Dendritic cell treated with granulocyte-macrophage colony-stimulating factor and Interleukin-4, amounts not matched to agents 40 ng/mL and 50 ng/mL, for 4 days (primary cell): ENCODE measurements around the gene KCNC1.

Experiments used
- H3K27ac Mint-ChIP-seq: one replicate; pipeline ENCODE4 v1.8.0; 2022; ENCODE audit warnings: mild to moderate bottlenecking, mixed read lengths
- H3K27me3 Mint-ChIP-seq: one replicate; pipeline ENCODE4 v1.8.0; 2022; ENCODE audit warnings: mild to moderate bottlenecking, mixed read lengths
- H3K36me3 Mint-ChIP-seq: one replicate; pipeline ENCODE4 v1.8.0; 2022; ENCODE audit warnings: low read depth, mixed read lengths
- H3K4me1 Mint-ChIP-seq: one replicate; pipeline ENCODE4 v1.8.0; 2022; ENCODE audit warnings: low read depth, mixed read lengths
- H3K4me3 Mint-ChIP-seq: one replicate; pipeline ENCODE4 v1.8.0; 2022; ENCODE audit warnings: mild to moderate bottlenecking, moderate library complexity, mixed read lengths
- H3K9me3 Mint-ChIP-seq: one replicate; pipeline ENCODE4 v1.8.0; 2022; ENCODE audit warnings: mixed read lengths
- intact Hi-C: fragments of 100-400 bp; cut with micrococcal nuclease; formaldehyde crosslinking; loops from one replicate; pipeline ENCODE4 v1.15.0; 2022

The KCNC1 gene

GRCh38 chr11:17764446-17765218, 30.1 kb downstream of the KCNC1 start:
- Mint-ChIP-seq H3K27ac (no peak overlapping the region), H3K4me1 (no peaks in the 10 kb centered on the region), H3K4me3 (no peak overlapping the region), H3K9me3 (no peaks in the 10 kb centered on the region), H3K27me3 (no peaks in the 10 kb centered on the region), H3K36me3 (no peaks in the 10 kb centered on the region)
- intact Hi-C loops: no loop called here

- H3K9me3 Mint-ChIP-seq: no peaks in the 10 kb centered on the region
- H3K27ac Mint-ChIP-seq: no peak overlapping the region
- no peaks in the 10 kb centered on the region for H3K36me3 Mint-ChIP-seq
- H3K27me3 Mint-ChIP-seq: no peaks in the 10 kb centered on the region
- no peaks in the 10 kb centered on the region for H3K4me1 Mint-ChIP-seq
- intact Hi-C loops: no loop called here
- no peak overlapping the region for H3K4me3 Mint-ChIP-seq
Observed at GRCh38 chr11:17765356-17766072, 30.9 kb downstream of the KCNC1 start.

GRCh38 chr11:17766073-17766359, 31.4 kb downstream of the KCNC1 start:
- Mint-ChIP-seq H3K4me1 (no peaks in the 10 kb centered on the region), H3K36me3 (no peaks in the 10 kb centered on the region), H3K27ac (no peak overlapping the region), H3K9me3 (no peaks in the 10 kb centered on the region), H3K4me3 (no peak overlapping the region), H3K27me3 (no peaks in the 10 kb centered on the region)
- intact Hi-C loops: no loop called here

- Mint-ChIP-seq H3K36me3 (no peaks in the 10 kb centered on the region), H3K4me3 (no peak overlapping the region), H3K27ac (no peak overlapping the region), H3K27me3 (no peaks in the 10 kb centered on the region), H3K4me1 (no peaks in the 10 kb centered on the region), H3K9me3 (no peaks in the 10 kb centered on the region)
- intact Hi-C loops: no loop called here
Observed at GRCh38 chr11:17766590-17766989, 32.0 kb downstream of the KCNC1 start.

GRCh38 chr11:17767301-17767885, 32.8 kb downstream of the KCNC1 start:
- Mint-ChIP-seq H3K36me3 (no peaks in the 10 kb centered on the region), H3K27ac (no peak overlapping the region), H3K4me3 (no peak overlapping the region), H3K9me3 (no peaks in the 10 kb centered on the region), H3K27me3 (no peaks in the 10 kb centered on the region), H3K4me1 (no peaks in the 10 kb centered on the region)
- intact Hi-C loops: no loop called here

- intact Hi-C loops: no loop called here
- H3K4me1 Mint-ChIP-seq: no peaks in the 10 kb centered on the region
- no peaks in the 10 kb centered on the region for H3K9me3 Mint-ChIP-seq
- no peak overlapping the region for H3K4me3 Mint-ChIP-seq
- H3K27me3 Mint-ChIP-seq: no peaks in the 10 kb centered on the region
- no peak overlapping the region for H3K27ac Mint-ChIP-seq
- H3K36me3 Mint-ChIP-seq: no peaks in the 10 kb centered on the region
Observed at GRCh38 chr11:17767914-17768313, 33.3 kb downstream of the KCNC1 start.

- no peaks in the 10 kb centered on the region for H3K4me1 Mint-ChIP-seq
- intact Hi-C loops: no loop called here
Observed at GRCh38 chr11:17768547-17768946, 34.0 kb downstream of the KCNC1 start.

GRCh38 chr11:17769218-17769617, 34.6 kb downstream of the KCNC1 start:
- no peaks in the 10 kb centered on the region for H3K9me3 Mint-ChIP-seq
- H3K4me1 Mint-ChIP-seq: no peaks in the 10 kb centered on the region
- no peak overlapping the region for H3K27ac Mint-ChIP-seq
- no peaks in the 10 kb centered on the region for H3K36me3 Mint-ChIP-seq
- H3K4me3 Mint-ChIP-seq: no peak overlapping the region
- intact Hi-C loops: no loop called here
- no peaks in the 10 kb centered on the region for H3K27me3 Mint-ChIP-seq

More at GRCh38 chr11:17768547-17768946, 34.0 kb downstream of the KCNC1 start:
- Mint-ChIP-seq H3K27ac (no peak overlapping the region), H3K9me3 (no peaks in the 10 kb centered on the region), H3K36me3 (no peaks in the 10 kb centered on the region), H3K4me3 (no peak overlapping the region), H3K27me3 (no peaks in the 10 kb centered on the region)

GRCh38 chr11:17770048-17770652, 35.6 kb downstream of the KCNC1 start:
- Mint-ChIP-seq H3K27ac (no peak overlapping the region), H3K9me3 (no peaks in the 10 kb centered on the region), H3K36me3 (no peaks in the 10 kb centered on the region), H3K4me1 (no peaks in the 10 kb centered on the region), H3K27me3 (no peaks in the 10 kb centered on the region), H3K4me3 (no peak overlapping the region)
- intact Hi-C loops: no loop called here

- H3K4me1 Mint-ChIP-seq: no peaks in the 10 kb centered on the region
- H3K9me3 Mint-ChIP-seq: no peaks in the 10 kb centered on the region
- H3K27ac Mint-ChIP-seq: no peak overlapping the region
- intact Hi-C loops: no loop called here
- H3K36me3 Mint-ChIP-seq: no peaks in the 10 kb centered on the region
- H3K4me3 Mint-ChIP-seq: no peak overlapping the region
- H3K27me3 Mint-ChIP-seq: no peaks in the 10 kb centered on the region
Observed at GRCh38 chr11:17770917-17771316, 36.3 kb downstream of the KCNC1 start.

GRCh38 chr11:17771415-17771814, 36.8 kb downstream of the KCNC1 start:
- no peaks in the 10 kb centered on the region for H3K36me3 Mint-ChIP-seq
- no peaks in the 10 kb centered on the region for H3K4me1 Mint-ChIP-seq
- intact Hi-C loops: no loop called here
- no peak overlapping the region for H3K27ac Mint-ChIP-seq
- H3K4me3 Mint-ChIP-seq: no peak overlapping the region
- no peaks in the 10 kb centered on the region for H3K27me3 Mint-ChIP-seq
- H3K9me3 Mint-ChIP-seq: no peaks in the 10 kb centered on the region

GRCh38 chr11:17771841-17772401, 37.3 kb downstream of the KCNC1 start:
- Mint-ChIP-seq H3K4me3 (no peak overlapping the region), H3K27me3 (no peaks in the 10 kb centered on the region), H3K27ac (no peak overlapping the region), H3K9me3 (no peaks in the 10 kb centered on the region), H3K36me3 (no peaks in the 10 kb centered on the region), H3K4me1 (no peaks in the 10 kb centered on the region)
- intact Hi-C loops: no loop called here

GRCh38 chr11:17772704-17773600, 38.4 kb downstream of the KCNC1 start:
- Mint-ChIP-seq H3K4me1 (no peaks in the 10 kb centered on the region), H3K27ac (no peak overlapping the region), H3K9me3 (no peaks in the 10 kb centered on the region), H3K4me3 (no peak overlapping the region), H3K27me3 (no peaks in the 10 kb centered on the region), H3K36me3 (no peaks in the 10 kb centered on the region)
- intact Hi-C loops: no loop called here
